ENCODE data around the gene KNSTRN.

KNSTRN gene

GRCh38 chr15:40363611-40364010 is 18.9 kb upstream of the KNSTRN start:
- Histone ChIP-seq H3K4me3 (ENCODE audit: low read length) (no peak overlapping the region), H3K27ac (ENCODE audit: low read depth, low read length) (no peak overlapping the region), H3K27me3 (ENCODE audit: control insufficient read depth, insufficient read depth, low read length) (no peaks in the 10 kb centered on the region), H3K9ac (ENCODE audit: low read length) (no peak overlapping the region), H3K4me1 (ENCODE audit: control insufficient read depth, insufficient read depth, low read length) (no peaks in the 10 kb centered on the region), H3K36me3 (ENCODE audit: control insufficient read depth, insufficient read depth, low read length) (no peaks in the 10 kb centered on the region)

GRCh38 chr15:40364251-40364650 is 18.3 kb upstream of the KNSTRN start:
- Histone ChIP-seq H3K27ac (ENCODE audit: low read depth, low read length) (no peak overlapping the region), H3K4me3 (ENCODE audit: low read length) (no peak overlapping the region)

GRCh38 chr15:40365016-40365415 is 17.5 kb upstream of the KNSTRN start:
- Histone ChIP-seq H3K4me3 (ENCODE audit: low read length) (no peak overlapping the region), H3K9ac (ENCODE audit: low read length) (no peak overlapping the region), H3K36me3 (ENCODE audit: control insufficient read depth, insufficient read depth, low read length) (no peaks in the 10 kb centered on the region), H3K27me3 (ENCODE audit: control insufficient read depth, insufficient read depth, low read length) (no peaks in the 10 kb centered on the region), H3K4me1 (ENCODE audit: control insufficient read depth, insufficient read depth, low read length) (no peaks in the 10 kb centered on the region), H3K27ac (ENCODE audit: low read depth, low read length) (no peak overlapping the region)

More at GRCh38 chr15:40364251-40364650, 18.3 kb upstream of the KNSTRN start:
- no peak overlapping the region for H3K9ac ChIP-seq (ENCODE audit: low read length)
- no peaks in the 10 kb centered on the region for H3K4me1 ChIP-seq (ENCODE audit: control insufficient read depth, insufficient read depth, low read length)
- no peaks in the 10 kb centered on the region for H3K36me3 ChIP-seq (ENCODE audit: control insufficient read depth, insufficient read depth, low read length)
- H3K27me3 ChIP-seq (ENCODE audit: control insufficient read depth, insufficient read depth, low read length) = no peaks in the 10 kb centered on the region

GRCh38 chr15:40365624-40366456 is 16.7 kb upstream of the KNSTRN start:
- Histone ChIP-seq H3K27ac (ENCODE audit: low read depth, low read length) (peak overlapping the region; percentile 27), H3K4me1 (ENCODE audit: control insufficient read depth, insufficient read depth, low read length) (no peaks in the 10 kb centered on the region), H3K27me3 (ENCODE audit: control insufficient read depth, insufficient read depth, low read length) (no peaks in the 10 kb centered on the region)

GRCh38 chr15:40366457-40367370 is 15.8 kb upstream of the KNSTRN start:
- Histone ChIP-seq H3K27ac (ENCODE audit: low read depth, low read length) (peak overlapping the region; percentile 80), H3K36me3 (ENCODE audit: control insufficient read depth, insufficient read depth, low read length) (no peaks in the 10 kb centered on the region), H3K4me3 (ENCODE audit: low read length) (peak overlapping the region; percentile 46), H3K4me1 (ENCODE audit: control insufficient read depth, insufficient read depth, low read length) (no peaks in the 10 kb centered on the region), H3K27me3 (ENCODE audit: control insufficient read depth, insufficient read depth, low read length) (no peaks in the 10 kb centered on the region), H3K9ac (ENCODE audit: low read length) (peak overlapping the region; percentile 29)

More at GRCh38 chr15:40365624-40366456, 16.7 kb upstream of the KNSTRN start:
- Histone ChIP-seq H3K9ac (ENCODE audit: low read length) (no peak overlapping the region), H3K4me3 (ENCODE audit: low read length) (no peak overlapping the region), H3K36me3 (ENCODE audit: control insufficient read depth, insufficient read depth, low read length) (no peaks in the 10 kb centered on the region)

- no peaks in the 10 kb centered on the region for H3K36me3 ChIP-seq (ENCODE audit: control insufficient read depth, insufficient read depth, low read length)
- H3K4me3 ChIP-seq (ENCODE audit: low read length) = peak overlapping the region; percentile 46
- H3K27me3 ChIP-seq (ENCODE audit: control insufficient read depth, insufficient read depth, low read length) = no peaks in the 10 kb centered on the region
- peak overlapping the region; percentile 29 for H3K9ac ChIP-seq (ENCODE audit: low read length)
- H3K27ac ChIP-seq (ENCODE audit: low read depth, low read length) = peak overlapping the region; percentile 80
- no peaks in the 10 kb centered on the region for H3K4me1 ChIP-seq (ENCODE audit: control insufficient read depth, insufficient read depth, low read length)
These were observed 15.2 kb upstream of the KNSTRN start for GRCh38 chr15:40367371-40367685.

GRCh38 chr15:40367686-40368611 is 14.6 kb upstream of the KNSTRN start:
- Histone ChIP-seq H3K4me1 (ENCODE audit: control insufficient read depth, insufficient read depth, low read length) (no peaks in the 10 kb centered on the region), H3K36me3 (ENCODE audit: control insufficient read depth, insufficient read depth, low read length) (no peaks in the 10 kb centered on the region), H3K27ac (ENCODE audit: low read depth, low read length) (peak overlapping the region; percentile 80), H3K9ac (ENCODE audit: low read length) (peak overlapping the region; percentile 29), H3K27me3 (ENCODE audit: control insufficient read depth, insufficient read depth, low read length) (no peaks in the 10 kb centered on the region), H3K4me3 (ENCODE audit: low read length) (peak overlapping the region; percentile 46)

- H3K27me3 ChIP-seq (ENCODE audit: control insufficient read depth, insufficient read depth, low read length) = no peaks in the 10 kb centered on the region
- no peak overlapping the region for H3K27ac ChIP-seq (ENCODE audit: low read depth, low read length)
- no peaks in the 10 kb centered on the region for H3K36me3 ChIP-seq (ENCODE audit: control insufficient read depth, insufficient read depth, low read length)
- no peaks in the 10 kb centered on the region for H3K4me1 ChIP-seq (ENCODE audit: control insufficient read depth, insufficient read depth, low read length)
- no peak overlapping the region for H3K9ac ChIP-seq (ENCODE audit: low read length)
- H3K4me3 ChIP-seq (ENCODE audit: low read length) = no peak overlapping the region
These were observed 13.6 kb upstream of the KNSTRN start for GRCh38 chr15:40368719-40369473.

GRCh38 chr15:40369474-40369869 is 13.0 kb upstream of the KNSTRN start:
- Histone ChIP-seq H3K9ac (ENCODE audit: low read length) (no peak overlapping the region), H3K27me3 (ENCODE audit: control insufficient read depth, insufficient read depth, low read length) (no peaks in the 10 kb centered on the region), H3K27ac (ENCODE audit: low read depth, low read length) (no peak overlapping the region), H3K4me3 (ENCODE audit: low read length) (no peak overlapping the region), H3K4me1 (ENCODE audit: control insufficient read depth, insufficient read depth, low read length) (no peaks in the 10 kb centered on the region), H3K36me3 (ENCODE audit: control insufficient read depth, insufficient read depth, low read length) (no peaks in the 10 kb centered on the region)

GRCh38 chr15:40369971-40370370 is 12.6 kb upstream of the KNSTRN start:
- Histone ChIP-seq H3K27me3 (ENCODE audit: control insufficient read depth, insufficient read depth, low read length) (no peaks in the 10 kb centered on the region), H3K4me3 (ENCODE audit: low read length) (no peak overlapping the region), H3K27ac (ENCODE audit: low read depth, low read length) (no peak overlapping the region), H3K9ac (ENCODE audit: low read length) (no peak overlapping the region), H3K36me3 (ENCODE audit: control insufficient read depth, insufficient read depth, low read length) (no peaks in the 10 kb centered on the region), H3K4me1 (ENCODE audit: control insufficient read depth, insufficient read depth, low read length) (no peaks in the 10 kb centered on the region)

- no peak overlapping the region for H3K9ac ChIP-seq (ENCODE audit: low read length)
- H3K36me3 ChIP-seq (ENCODE audit: control insufficient read depth, insufficient read depth, low read length) = no peaks in the 10 kb centered on the region
- H3K4me1 ChIP-seq (ENCODE audit: control insufficient read depth, insufficient read depth, low read length) = no peaks in the 10 kb centered on the region
- H3K27me3 ChIP-seq (ENCODE audit: control insufficient read depth, insufficient read depth, low read length) = no peaks in the 10 kb centered on the region
- no peak overlapping the region for H3K27ac ChIP-seq (ENCODE audit: low read depth, low read length)
- H3K4me3 ChIP-seq (ENCODE audit: low read length) = no peak overlapping the region
These were observed 9.5 kb upstream of the KNSTRN start for GRCh38 chr15:40372981-40373380.
